ENCODE data around the gene PACRG. TPM values are rescaled to one million over a fixed set of nuclear protein-coding genes. Genes with fewer than 3 reads are reported as not detected.
A peak's percentile ranks its signal among the peaks of the same experiment; 100 is the strongest.

The PACRG gene
- total RNA-seq, 1 donor from 2014 or later, result 4.3 TPM

GRCh38 chr6:163193326-163193725 lies 465.6 kb downstream of the PACRG start:
- no peak for ATAC-seq
- no peak for DNase-seq (ENCODE audit: low spot score)
- intact Hi-C loops (cut with DNase I), result no loop called here

GRCh38 chr6:163195721-163196691 lies 468.2 kb downstream of the PACRG start:
- DNase-seq (ENCODE audit: low spot score) (no peak), ATAC-seq (no peak)
- intact Hi-C loops (cut with DNase I), result no loop called here

- ATAC-seq, result no peak
- intact Hi-C loops (cut with DNase I), result no loop called here
- DNase-seq (ENCODE audit: low spot score), result no peak
Measured at GRCh38 chr6:163197839-163198238, 470.1 kb downstream of the PACRG start.

GRCh38 chr6:163198396-163198795 lies 470.6 kb downstream of the PACRG start:
- no peak for DNase-seq (ENCODE audit: low spot score)
- no peak for ATAC-seq
- intact Hi-C loops (cut with DNase I), result no loop called here

- ATAC-seq (no peak), DNase-seq (ENCODE audit: low spot score) (no peak)
- intact Hi-C loops (cut with DNase I), result no loop called here
Measured at GRCh38 chr6:163199371-163199770, 471.6 kb downstream of the PACRG start.

GRCh38 chr6:163200289-163200688 lies 472.5 kb downstream of the PACRG start:
- DNase-seq (ENCODE audit: low spot score) (no peak), ATAC-seq (peak; percentile 46)
- intact Hi-C loops (cut with DNase I), result no loop called here

- ATAC-seq, result no peak
- intact Hi-C loops (cut with DNase I), result no loop called here
- DNase-seq (ENCODE audit: low spot score), result no peak
Measured at GRCh38 chr6:163200694-163201093, 472.9 kb downstream of the PACRG start.

- no peak for ATAC-seq
- DNase-seq (ENCODE audit: low spot score), result no peak
- intact Hi-C loops (cut with DNase I), result no loop called here
Measured at GRCh38 chr6:163201855-163202254, 474.1 kb downstream of the PACRG start.

- no peak for ATAC-seq
- no peak for DNase-seq (ENCODE audit: low spot score)
- intact Hi-C loops (cut with DNase I), result no loop called here
Measured at GRCh38 chr6:163206196-163206595, 478.4 kb downstream of the PACRG start.

GRCh38 chr6:163207431-163208383 lies 479.9 kb downstream of the PACRG start:
- intact Hi-C loops (cut with DNase I), result no loop called here
- ATAC-seq, result no peak
- no peak for DNase-seq (ENCODE audit: low spot score)

- no peak for ATAC-seq
- intact Hi-C loops (cut with DNase I), result no loop called here
- DNase-seq (ENCODE audit: low spot score), result no peak
Measured at GRCh38 chr6:163209005-163209404, 481.2 kb downstream of the PACRG start.

GRCh38 chr6:163212123-163212522 lies 484.3 kb downstream of the PACRG start:
- ATAC-seq (no peak), DNase-seq (ENCODE audit: low spot score) (no peak)
- intact Hi-C loops (cut with DNase I), result no loop called here

- intact Hi-C loops (cut with DNase I), result no loop called here
- DNase-seq (ENCODE audit: low spot score), result no peak
- ATAC-seq, result no peak
Measured at GRCh38 chr6:163214259-163214658, 486.5 kb downstream of the PACRG start.

GRCh38 chr6:163218361-163218894 lies 490.7 kb downstream of the PACRG start:
- intact Hi-C loops (cut with DNase I), result no loop called here
- DNase-seq (ENCODE audit: low spot score), result no peak
- ATAC-seq, result no peak

GRCh38 chr6:163226181-163226835 lies 498.5 kb downstream of the PACRG start:
- DNase-seq (ENCODE audit: low spot score), result no peak
- no peak for ATAC-seq
- intact Hi-C loops (cut with DNase I), result no loop called here

- DNase-seq (ENCODE audit: low spot score) (no peak), ATAC-seq (no peak)
- intact Hi-C loops (cut with DNase I), result no loop called here
Measured at GRCh38 chr6:163226836-163227485, 499.2 kb downstream of the PACRG start.

GRCh38 chr6:163228041-163228440 lies 500.3 kb downstream of the PACRG start:
- no peak for DNase-seq (ENCODE audit: low spot score)
- intact Hi-C loops (cut with DNase I), result no loop called here
- ATAC-seq, result no peak

- intact Hi-C loops (cut with DNase I), result no loop called here
- DNase-seq (ENCODE audit: low spot score) (no peak), ATAC-seq (no peak)
Measured at GRCh38 chr6:163229050-163229449, 501.3 kb downstream of the PACRG start.

GRCh38 chr6:163230901-163231300 lies 503.1 kb downstream of the PACRG start:
- intact Hi-C loops (cut with DNase I), result no loop called here
- DNase-seq (ENCODE audit: low spot score), result no peak
- ATAC-seq, result no peak
